WERI-Rb-1 (cell line): Measurements from ENCODE around the gene RNF39.

ENCODE experiments used
- DNase-seq: peaks from one replicate; pipeline ENCODE4 v3.0.0-alpha.2; 2020
- H3K27ac ChIP-seq: fragments of 250-450 bp; sonication (Bioruptor Pico); 2 replicates; pipeline ENCODE4 v1.5.1; 2020; ENCODE audit warnings: mild to moderate bottlenecking, moderate library complexity
- H3K27me3 ChIP-seq: fragments of 250-450 bp; sonication (Bioruptor Pico); 2 replicates; pipeline ENCODE4 v1.5.1; 2021; ENCODE audit warnings: mild to moderate bottlenecking, low read depth, moderate library complexity; ENCODE audit not compliant: insufficient read depth, severe bottlenecking
- H3K36me3 ChIP-seq: fragments of 250-450 bp; sonication (Bioruptor Pico); 2 replicates; pipeline ENCODE4 v1.5.1; 2020; ENCODE audit warnings: mild to moderate bottlenecking, moderate library complexity
- H3K4me3 ChIP-seq: 2 replicates; pipeline ENCODE4 v1.5.1; 2011; ENCODE audit warnings: low read depth, mild to moderate bottlenecking, control low read depth, low read length
- H3K9me3 ChIP-seq: fragments of 250-450 bp; sonication (Bioruptor Pico); 2 replicates; pipeline ENCODE4 v1.5.1; 2021; ENCODE audit warnings: mild to moderate bottlenecking, moderate library complexity; ENCODE audit not compliant: severe bottlenecking
- TF ChIP-seq, protein P1 (sequence below): IDR thresholded peaks from 2 replicates; pipeline ENCODE4 v1.5.1; 2011; ENCODE audit warnings: low read depth, mild to moderate bottlenecking, control low read depth, inconsistent platforms, low read length

RNF39 gene

DNA sequence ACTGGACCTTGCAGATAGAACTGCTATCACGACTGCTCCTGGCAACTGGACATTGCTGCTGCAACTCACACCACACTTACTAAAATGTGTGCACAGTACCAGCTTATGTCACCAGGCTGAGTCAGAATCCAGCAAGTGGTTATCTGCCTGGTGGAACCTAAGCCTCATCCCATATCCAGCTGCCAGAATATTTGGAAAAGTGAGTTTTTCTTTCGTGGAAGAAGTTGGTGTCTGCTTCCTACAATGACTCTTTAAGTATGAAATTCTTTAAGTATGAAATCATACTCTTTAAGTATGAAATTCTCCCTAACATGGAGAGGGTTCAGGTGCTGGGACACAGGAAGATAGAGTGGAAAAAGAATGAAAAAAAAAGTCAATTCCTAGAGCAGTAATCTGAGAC lies 30.9 kb downstream of the RNF39 start:
- Histone ChIP-seq H3K4me3 (no peak overlapping the region), H3K9me3 (no peaks in the 10 kb centered on the region), H3K27ac (no peak overlapping the region), H3K27me3 (no peaks in the 10 kb centered on the region), H3K36me3 (no peaks in the 10 kb centered on the region)
- DNase-seq: no peak
- TF ChIP-seq, protein P1, sequence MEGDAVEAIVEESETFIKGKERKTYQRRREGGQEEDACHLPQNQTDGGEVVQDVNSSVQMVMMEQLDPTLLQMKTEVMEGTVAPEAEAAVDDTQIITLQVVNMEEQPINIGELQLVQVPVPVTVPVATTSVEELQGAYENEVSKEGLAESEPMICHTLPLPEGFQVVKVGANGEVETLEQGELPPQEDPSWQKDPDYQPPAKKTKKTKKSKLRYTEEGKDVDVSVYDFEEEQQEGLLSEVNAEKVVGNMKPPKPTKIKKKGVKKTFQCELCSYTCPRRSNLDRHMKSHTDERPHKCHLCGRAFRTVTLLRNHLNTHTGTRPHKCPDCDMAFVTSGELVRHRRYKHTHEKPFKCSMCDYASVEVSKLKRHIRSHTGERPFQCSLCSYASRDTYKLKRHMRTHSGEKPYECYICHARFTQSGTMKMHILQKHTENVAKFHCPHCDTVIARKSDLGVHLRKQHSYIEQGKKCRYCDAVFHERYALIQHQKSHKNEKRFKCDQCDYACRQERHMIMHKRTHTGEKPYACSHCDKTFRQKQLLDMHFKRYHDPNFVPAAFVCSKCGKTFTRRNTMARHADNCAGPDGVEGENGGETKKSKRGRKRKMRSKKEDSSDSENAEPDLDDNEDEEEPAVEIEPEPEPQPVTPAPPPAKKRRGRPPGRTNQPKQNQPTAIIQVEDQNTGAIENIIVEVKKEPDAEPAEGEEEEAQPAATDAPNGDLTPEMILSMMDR: no peak

DNA sequence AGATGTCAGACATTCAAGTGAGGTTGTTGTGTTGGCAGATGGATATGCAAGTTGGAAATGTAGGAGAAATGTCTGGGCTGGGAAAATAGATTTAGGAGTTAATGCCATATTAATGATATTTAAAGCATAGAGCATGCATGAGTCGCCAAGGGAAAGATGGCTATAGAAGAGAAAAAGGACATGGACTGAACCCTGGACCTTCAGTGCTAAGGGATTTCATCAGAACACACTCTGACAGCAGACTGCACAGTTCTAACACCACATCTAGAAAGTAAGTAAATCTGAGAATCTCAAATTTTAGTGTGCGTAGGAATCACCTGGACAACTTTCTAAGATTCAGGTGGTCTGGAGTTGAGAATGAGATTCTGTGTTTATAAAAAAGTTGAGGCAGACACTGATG lies 31.8 kb downstream of the RNF39 start:
- H3K9me3 ChIP-seq: no peaks in the 10 kb centered on the region
- no peak overlapping the region for H3K27ac ChIP-seq
- TF ChIP-seq, protein P1: no peak
- no peaks in the 10 kb centered on the region for H3K27me3 ChIP-seq
- H3K36me3 ChIP-seq: no peaks in the 10 kb centered on the region
- no peak overlapping the region for H3K4me3 ChIP-seq
- no peak for DNase-seq

DNA sequence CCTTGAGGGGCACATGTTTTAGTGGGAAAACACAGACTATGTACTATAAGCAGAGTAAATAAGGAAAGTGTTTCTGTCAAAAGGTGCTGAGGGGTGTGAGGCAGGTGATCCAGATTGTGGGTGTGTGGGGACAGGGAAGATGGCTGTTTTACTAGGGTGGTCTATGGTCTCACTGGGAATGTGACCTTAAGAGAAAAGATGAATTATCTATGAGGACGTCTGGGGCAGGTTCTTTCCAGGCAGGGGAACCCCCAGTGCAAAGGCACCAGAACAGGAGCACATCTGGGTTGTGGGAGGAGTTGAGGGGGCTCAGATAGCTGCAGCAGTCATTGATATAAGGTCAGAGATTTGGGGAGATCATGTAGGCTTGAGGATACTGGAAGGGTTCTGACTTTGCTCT lies 32.7 kb downstream of the RNF39 start:
- TF ChIP-seq, protein P1: no peak
- Histone ChIP-seq H3K27ac (no peak overlapping the region), H3K36me3 (no peaks in the 10 kb centered on the region), H3K4me3 (no peak overlapping the region), H3K9me3 (no peaks in the 10 kb centered on the region), H3K27me3 (no peaks in the 10 kb centered on the region)
- DNase-seq: no peak

DNA sequence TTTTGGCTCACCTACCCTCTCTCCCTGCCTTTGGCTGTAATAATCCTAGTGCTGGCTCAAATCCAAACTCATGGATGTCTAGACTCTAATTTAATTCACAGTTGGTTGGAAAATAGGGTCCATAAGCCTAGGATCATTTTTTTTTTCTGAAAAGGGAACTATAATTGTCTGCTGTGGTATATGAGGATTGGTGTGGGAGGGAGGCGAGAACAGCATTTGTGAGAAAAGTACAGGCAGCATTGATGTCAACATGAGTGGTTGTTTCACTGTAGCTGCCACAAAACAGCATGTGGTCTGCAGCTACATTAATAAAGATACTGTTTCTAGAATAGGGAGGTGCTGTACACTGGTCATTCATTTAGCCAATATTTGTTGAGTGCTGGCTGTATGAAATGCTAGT lies 33.1 kb downstream of the RNF39 start:
- Histone ChIP-seq H3K4me3 (no peak overlapping the region), H3K36me3 (no peaks in the 10 kb centered on the region), H3K27me3 (no peaks in the 10 kb centered on the region), H3K27ac (no peak overlapping the region), H3K9me3 (no peaks in the 10 kb centered on the region)
- TF ChIP-seq, protein P1: no peak
- no peak for DNase-seq

DNA sequence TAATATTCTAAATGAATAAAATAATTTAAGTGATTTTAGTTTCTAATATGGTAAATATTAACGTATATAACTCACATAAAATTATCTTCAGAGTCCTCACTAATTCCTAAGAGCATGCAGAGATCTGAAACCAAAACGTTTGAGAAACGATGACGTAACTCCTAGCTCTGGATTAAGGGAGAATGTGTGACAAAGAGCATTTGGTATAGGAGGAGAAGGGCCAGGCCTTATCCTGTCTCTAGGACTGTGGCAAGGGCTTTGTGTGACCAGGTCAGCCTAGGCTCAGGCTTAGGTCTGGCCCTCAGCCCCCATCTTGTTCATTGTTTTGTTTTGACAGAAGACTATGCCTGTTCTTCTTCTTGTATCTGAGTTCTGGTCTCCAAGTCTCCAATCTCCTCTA lies 33.7 kb downstream of the RNF39 start:
- H3K9me3 ChIP-seq: no peaks in the 10 kb centered on the region
- DNase-seq: peak; percentile 32
- no peaks in the 10 kb centered on the region for H3K36me3 ChIP-seq
- H3K27me3 ChIP-seq: no peaks in the 10 kb centered on the region
- H3K27ac ChIP-seq: no peak overlapping the region
- H3K4me3 ChIP-seq: no peak overlapping the region
- TF ChIP-seq, protein P1: no peak

DNA sequence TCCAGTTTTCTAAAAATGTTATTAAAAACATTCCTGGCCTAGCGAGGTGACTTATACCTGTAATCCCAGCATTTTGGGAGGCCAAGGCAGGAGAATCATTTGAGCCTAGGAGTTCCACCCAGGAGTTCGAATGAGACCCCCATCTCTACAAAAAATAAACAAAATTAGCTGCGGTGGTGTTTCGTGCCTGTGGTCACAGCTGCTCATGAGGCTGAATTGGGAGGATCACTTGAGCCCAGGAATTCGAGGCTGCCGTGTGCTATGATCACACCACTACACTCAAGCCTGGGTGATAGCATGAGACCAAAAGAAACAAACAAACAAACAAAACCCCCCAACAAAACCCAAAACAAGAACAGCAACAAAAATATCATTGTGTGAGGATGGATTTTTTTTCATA lies 34.3 kb downstream of the RNF39 start:
- TF ChIP-seq, protein P1: no peak
- Histone ChIP-seq H3K4me3 (no peak overlapping the region), H3K36me3 (no peaks in the 10 kb centered on the region), H3K9me3 (no peaks in the 10 kb centered on the region), H3K27me3 (no peaks in the 10 kb centered on the region), H3K27ac (no peak overlapping the region)
- no peak for DNase-seq
